MG63 (cell line): ENCODE measurements around the gene CACNA1D. TPM values are rescaled to one million over a fixed set of nuclear protein-coding genes. Genes with fewer than 3 reads are reported as not detected.

Experiments
- DNase-seq: peaks from one replicate; pipeline ENCODE4 v3.0.0-alpha.2; 2020
- H3K27me3 ChIP-seq: fragments of 250-450 bp; sonication (Bioruptor Pico); 2 replicates; pipeline ENCODE4 v1.5.1; 2020; ENCODE audit warnings: mild to moderate bottlenecking, moderate library complexity
- H3K36me3 ChIP-seq: fragments of 250-450 bp; sonication (Bioruptor Pico); 2 replicates; pipeline ENCODE4 v1.5.1; 2020; ENCODE audit warnings: mild to moderate bottlenecking, moderate library complexity
- H3K4me3 ChIP-seq: fragments of 250-450 bp; sonication (Bioruptor Pico); 2 replicates; pipeline ENCODE4 v1.5.1; 2020; ENCODE audit warnings: mild to moderate bottlenecking, moderate library complexity
- H3K9me3 ChIP-seq: fragments of 250-450 bp; sonication (Bioruptor Pico); 2 replicates; pipeline ENCODE4 v1.5.1; 2020; ENCODE audit warnings: mild to moderate bottlenecking, moderate library complexity
- total RNA-seq: library from RNA; depleted of rRNA; stranded (reverse); fragments of >200 nt; shearing (Covaris generic); gene quantifications from 2 replicates; pipeline ENCODE4 v1.2.3, GENCODE V29; 2014; ENCODE audit warnings: low replicate concordance

Gene CACNA1D
- total RNA-seq, 1 experiment from 2014 or later = not detected

GRCh38 chr3:53671961-53672299, 177.5 kb downstream of the CACNA1D start:
- Histone ChIP-seq H3K36me3 (no peaks in the 10 kb centered on the region), H3K27me3 (no peaks in the 10 kb centered on the region), H3K4me3 (no peak overlapping the region), H3K9me3 (no peaks in the 10 kb centered on the region)
- no peak for DNase-seq

- Histone ChIP-seq H3K9me3 (no peaks in the 10 kb centered on the region), H3K36me3 (no peaks in the 10 kb centered on the region), H3K27me3 (no peaks in the 10 kb centered on the region), H3K4me3 (no peak overlapping the region)
- no peak for DNase-seq
Observed at GRCh38 chr3:53672981-53673380, 178.6 kb downstream of the CACNA1D start.

DNA sequence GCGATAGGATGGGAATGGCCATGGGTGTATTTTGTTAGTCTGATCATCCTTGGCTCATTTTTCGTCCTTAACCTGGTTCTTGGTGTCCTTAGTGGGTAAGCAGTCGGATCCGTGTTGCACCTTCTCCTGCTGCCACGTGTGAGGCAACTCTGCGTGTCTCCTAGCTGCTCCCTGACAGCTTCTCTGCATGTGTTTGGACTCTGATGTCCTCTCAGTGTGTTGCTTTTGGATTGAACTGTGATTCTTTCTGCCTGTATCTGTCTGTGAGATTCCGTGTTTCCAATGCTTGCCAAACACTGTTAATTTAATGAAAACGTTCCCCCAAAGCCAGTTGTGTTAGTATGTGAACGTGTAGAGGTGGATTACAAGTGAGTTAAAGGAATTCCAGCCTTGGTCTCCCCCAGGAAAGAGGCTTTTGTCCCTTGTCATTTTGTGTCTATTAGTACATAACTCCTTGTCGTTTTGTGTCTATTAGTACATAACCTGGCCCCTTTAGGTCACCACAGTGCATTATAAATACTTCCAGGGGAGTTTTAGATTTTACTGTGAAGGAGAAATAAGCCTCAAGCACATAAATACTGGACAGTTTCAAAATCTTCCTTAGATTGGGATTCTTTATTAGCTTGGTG, 179.4 kb downstream of the CACNA1D start:
- H3K4me3 ChIP-seq = no peak overlapping the region
- H3K27me3 ChIP-seq = no peaks in the 10 kb centered on the region
- H3K9me3 ChIP-seq = no peaks in the 10 kb centered on the region
- no peak for DNase-seq
- no peaks in the 10 kb centered on the region for H3K36me3 ChIP-seq

- no peaks in the 10 kb centered on the region for H3K9me3 ChIP-seq
- no peaks in the 10 kb centered on the region for H3K27me3 ChIP-seq
- no peak for DNase-seq
- no peak overlapping the region for H3K4me3 ChIP-seq
- no peaks in the 10 kb centered on the region for H3K36me3 ChIP-seq
Observed at GRCh38 chr3:53674582-53674981, 180.2 kb downstream of the CACNA1D start.

DNA sequence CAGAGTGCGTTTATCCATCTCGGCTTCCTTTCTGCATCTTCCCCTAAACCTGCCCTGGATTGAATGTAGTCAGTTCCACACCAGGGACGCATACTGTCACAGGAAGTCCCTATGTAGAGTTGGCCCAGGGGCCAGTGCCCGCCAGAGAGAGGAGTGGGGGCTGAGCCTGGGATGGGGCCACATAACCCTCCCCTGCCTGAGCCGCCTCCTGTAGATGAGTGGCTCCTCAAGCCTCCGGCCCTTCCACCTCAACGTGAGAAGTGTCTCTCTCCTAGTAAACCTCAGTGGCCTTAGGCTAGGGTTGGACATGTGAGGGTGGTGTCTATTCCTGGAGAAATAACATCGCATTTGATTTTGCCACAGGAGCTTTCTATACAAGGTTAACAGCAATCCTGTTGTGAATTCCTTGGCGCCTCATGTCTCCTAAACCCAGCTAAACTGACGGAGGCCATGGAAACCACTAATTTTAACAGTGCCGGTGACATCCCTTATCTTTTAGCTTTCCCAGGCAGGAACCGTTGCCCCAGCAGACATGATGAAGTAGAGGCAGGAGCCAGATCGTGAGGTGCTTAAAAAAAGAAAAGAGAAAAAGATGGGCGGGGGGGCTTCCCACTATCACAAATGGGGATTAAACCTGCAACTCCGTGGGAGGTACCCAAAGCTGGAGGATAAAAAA, 180.7 kb downstream of the CACNA1D start:
- H3K9me3 ChIP-seq = no peaks in the 10 kb centered on the region

DNA sequence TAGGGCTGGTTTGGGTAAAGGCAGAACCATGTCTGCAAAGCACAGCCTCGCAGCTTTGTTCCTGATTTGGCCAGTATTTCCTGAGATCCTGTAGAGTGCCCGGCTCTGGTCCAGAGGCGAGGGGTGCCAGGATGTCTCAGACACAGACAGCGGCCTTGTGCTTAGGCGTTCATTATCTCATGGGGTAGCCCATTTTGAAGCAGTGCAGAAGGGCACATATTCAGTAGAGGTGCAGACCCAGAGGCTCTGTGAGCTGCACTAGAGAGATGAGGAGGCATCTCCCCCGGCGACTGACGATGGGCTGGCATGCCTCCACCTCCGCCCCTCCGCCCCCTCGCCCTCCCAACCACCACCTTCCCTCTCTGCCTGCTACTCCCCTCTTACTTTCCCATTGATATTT, 181.5 kb downstream of the CACNA1D start:
- Histone ChIP-seq H3K27me3 (no peaks in the 10 kb centered on the region), H3K4me3 (no peak overlapping the region), H3K36me3 (no peaks in the 10 kb centered on the region), H3K9me3 (no peaks in the 10 kb centered on the region)
- DNase-seq = no peak

More for the DNA sequence above, 180.7 kb downstream of the CACNA1D start:
- Histone ChIP-seq H3K36me3 (no peaks in the 10 kb centered on the region), H3K27me3 (no peaks in the 10 kb centered on the region), H3K4me3 (no peak overlapping the region)
- no peak for DNase-seq

DNA sequence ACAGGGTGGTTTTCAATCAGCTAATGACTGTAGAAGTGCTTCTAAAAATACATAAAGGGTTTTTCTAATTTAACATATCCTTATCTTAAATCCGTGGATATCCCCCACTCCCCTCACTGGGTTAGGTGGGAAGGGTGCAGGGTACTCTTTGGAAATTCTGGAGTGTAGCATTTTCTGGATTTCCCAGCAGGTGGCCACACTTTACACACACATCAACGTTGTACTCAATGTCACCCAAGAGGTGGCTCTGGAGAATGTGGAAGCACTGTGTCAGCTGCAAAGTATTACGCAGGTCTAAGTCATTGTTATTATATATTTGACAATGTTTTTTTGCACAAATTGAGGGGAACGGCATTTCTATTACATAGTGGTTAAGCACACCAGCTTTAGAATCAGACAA, 183.0 kb downstream of the CACNA1D start:
- no peak for DNase-seq
- no peaks in the 10 kb centered on the region for H3K36me3 ChIP-seq
- no peaks in the 10 kb centered on the region for H3K9me3 ChIP-seq
- no peak overlapping the region for H3K4me3 ChIP-seq
- no peaks in the 10 kb centered on the region for H3K27me3 ChIP-seq

GRCh38 chr3:53680028-53680427, 185.6 kb downstream of the CACNA1D start:
- no peak overlapping the region for H3K4me3 ChIP-seq
- DNase-seq = no peak
- no peaks in the 10 kb centered on the region for H3K9me3 ChIP-seq
- H3K27me3 ChIP-seq = no peaks in the 10 kb centered on the region
- no peaks in the 10 kb centered on the region for H3K36me3 ChIP-seq

DNA sequence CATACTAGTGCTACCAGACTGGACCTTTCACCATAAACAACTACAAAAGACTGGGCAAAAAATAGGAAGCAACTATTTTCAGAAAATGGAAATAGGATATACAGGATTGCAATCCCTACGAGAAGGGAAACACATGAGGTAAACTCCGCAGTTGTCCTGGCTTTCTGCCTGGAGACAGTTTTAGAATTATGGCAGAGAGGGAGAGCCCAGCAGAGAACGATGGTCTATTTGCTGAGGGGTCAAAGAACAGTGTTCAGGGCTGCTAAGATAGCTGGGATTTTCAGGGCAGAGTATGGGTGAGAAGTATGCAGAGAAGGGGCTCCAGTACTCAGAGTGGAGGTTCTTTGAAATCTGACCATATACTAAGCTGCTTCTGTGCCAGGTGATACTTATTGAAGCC, 188.4 kb downstream of the CACNA1D start:
- H3K27me3 ChIP-seq = no peaks in the 10 kb centered on the region
- no peaks in the 10 kb centered on the region for H3K36me3 ChIP-seq
- H3K9me3 ChIP-seq = no peaks in the 10 kb centered on the region
- DNase-seq = no peak
- H3K4me3 ChIP-seq = no peak overlapping the region

GRCh38 chr3:53688066-53688465, 193.7 kb downstream of the CACNA1D start:
- no peaks in the 10 kb centered on the region for H3K36me3 ChIP-seq
- no peaks in the 10 kb centered on the region for H3K27me3 ChIP-seq
- no peak overlapping the region for H3K4me3 ChIP-seq
- no peaks in the 10 kb centered on the region for H3K9me3 ChIP-seq
- no peak for DNase-seq

- Histone ChIP-seq H3K27me3 (no peaks in the 10 kb centered on the region), H3K9me3 (no peaks in the 10 kb centered on the region), H3K36me3 (no peaks in the 10 kb centered on the region), H3K4me3 (no peak overlapping the region)
- no peak for DNase-seq
Observed at GRCh38 chr3:53688989-53689388, 194.6 kb downstream of the CACNA1D start.

GRCh38 chr3:53689681-53690080, 195.3 kb downstream of the CACNA1D start:
- no peak for DNase-seq
- Histone ChIP-seq H3K36me3 (no peaks in the 10 kb centered on the region), H3K9me3 (no peaks in the 10 kb centered on the region), H3K4me3 (no peak overlapping the region), H3K27me3 (no peaks in the 10 kb centered on the region)

- H3K36me3 ChIP-seq = no peaks in the 10 kb centered on the region
- H3K9me3 ChIP-seq = no peaks in the 10 kb centered on the region
- DNase-seq = no peak
- H3K27me3 ChIP-seq = no peaks in the 10 kb centered on the region
- no peak overlapping the region for H3K4me3 ChIP-seq
Observed at GRCh38 chr3:53690521-53690920, 196.1 kb downstream of the CACNA1D start.

GRCh38 chr3:53691349-53691748, 196.9 kb downstream of the CACNA1D start:
- no peaks in the 10 kb centered on the region for H3K9me3 ChIP-seq

GRCh38 chr3:53691885-53692284, 197.5 kb downstream of the CACNA1D start:
- no peak for DNase-seq
- no peaks in the 10 kb centered on the region for H3K9me3 ChIP-seq
- H3K27me3 ChIP-seq = no peaks in the 10 kb centered on the region
- no peak overlapping the region for H3K4me3 ChIP-seq
- H3K36me3 ChIP-seq = no peaks in the 10 kb centered on the region

More at GRCh38 chr3:53691349-53691748, 196.9 kb downstream of the CACNA1D start:
- Histone ChIP-seq H3K4me3 (no peak overlapping the region), H3K36me3 (no peaks in the 10 kb centered on the region), H3K27me3 (no peaks in the 10 kb centered on the region)
- no peak for DNase-seq

- no peak for DNase-seq
- Histone ChIP-seq H3K36me3 (no peaks in the 10 kb centered on the region), H3K9me3 (no peaks in the 10 kb centered on the region), H3K27me3 (no peaks in the 10 kb centered on the region), H3K4me3 (no peak overlapping the region)
Observed at GRCh38 chr3:53693451-53693850, 199.0 kb downstream of the CACNA1D start.

- Histone ChIP-seq H3K4me3 (no peak overlapping the region), H3K36me3 (no peaks in the 10 kb centered on the region), H3K27me3 (no peaks in the 10 kb centered on the region), H3K9me3 (no peaks in the 10 kb centered on the region)
- no peak for DNase-seq
Observed at GRCh38 chr3:53694046-53694445, 199.6 kb downstream of the CACNA1D start.

DNA sequence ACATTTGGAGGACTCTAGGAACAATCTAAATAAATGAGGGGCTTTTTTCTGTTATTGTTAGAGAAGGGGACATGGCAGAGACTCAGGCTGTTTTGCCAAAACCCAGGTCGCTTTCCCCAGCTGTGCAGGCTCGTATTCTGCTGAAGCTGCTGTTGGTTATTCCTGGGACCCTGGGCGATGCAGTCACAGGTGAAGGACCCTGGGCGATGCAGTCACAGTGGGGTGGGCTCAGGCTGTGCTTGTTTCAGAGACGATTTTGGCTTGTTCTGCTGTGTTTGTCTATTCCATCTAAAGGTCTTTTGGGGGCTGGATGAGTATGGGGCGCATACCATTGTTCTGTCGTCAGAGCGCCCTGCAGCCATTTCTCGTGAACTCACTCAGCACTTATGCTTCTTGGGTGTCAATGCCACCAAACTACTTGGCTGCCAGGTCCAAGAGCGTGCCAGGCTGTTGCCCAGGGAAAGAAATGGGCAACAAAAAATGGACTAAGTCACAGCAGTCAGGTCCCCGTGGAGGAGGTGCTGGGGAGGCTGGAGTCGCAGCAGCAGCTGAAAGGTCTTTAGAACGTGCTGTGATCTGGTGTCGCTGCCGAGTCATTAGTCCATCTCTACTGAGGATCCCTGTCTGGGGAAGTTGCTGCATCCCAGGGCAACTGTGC, 200.4 kb downstream of the CACNA1D start:
- no peak for DNase-seq
- no peaks in the 10 kb centered on the region for H3K27me3 ChIP-seq
- no peaks in the 10 kb centered on the region for H3K36me3 ChIP-seq
- H3K4me3 ChIP-seq = no peak overlapping the region
- H3K9me3 ChIP-seq = no peaks in the 10 kb centered on the region
